Cardiac muscle cell (in vitro differentiated cells and primary cell): ENCODE data around the gene ABCF3. TPM values are rescaled to one million over a fixed set of nuclear protein-coding genes. Genes with fewer than 3 reads are reported as not detected.
A peak's percentile ranks its signal among the peaks of the same experiment; 100 is the strongest.

Experiments used
- DNase-seq, 2 donors: peaks; one replicate each; pipeline versions ENCODE4 v3.0.0 to v3.0.0-alpha.2; 2010 to 2017; ENCODE audit warnings: low read depth in 1 of 2, low spot score in 1 of 2
- H3K27ac ChIP-seq: fragments of 200-600 bp; sonication (generic); 2 replicates; pipeline ENCODE4 v1.5.1; 2016
- H3K27me3 ChIP-seq: fragments of 200-600 bp; sonication (generic); 2 replicates; pipeline ENCODE4 v1.6.0; 2016; ENCODE audit warnings: control low read depth
- H3K36me3 ChIP-seq: fragments of 200-600 bp; sonication (generic); 2 replicates; pipeline ENCODE4 v1.5.1; 2016; ENCODE audit warnings: control low read depth
- H3K4me1 ChIP-seq: fragments of 200-600 bp; sonication (generic); 2 replicates; pipeline ENCODE4 v1.8.1; 2017; ENCODE audit warnings: low read depth, mild to moderate bottlenecking, mixed run types
- H3K4me3 ChIP-seq: fragments of 200-600 bp; sonication (generic); 2 replicates; pipeline ENCODE4 v1.5.1; 2016; ENCODE audit warnings: mild to moderate bottlenecking
- H3K9me3 ChIP-seq: fragments of 200-600 bp; sonication (generic); 2 replicates; pipeline ENCODE4 v1.5.1; 2017; ENCODE audit warnings: low read depth, mild to moderate bottlenecking, control low read depth
- CTCF ChIP-seq: IDR thresholded peaks from 2 replicates; pipeline ENCODE4 v1.5.1; 2012; ENCODE audit warnings: low read depth, mild to moderate bottlenecking, low read length
- polyA plus RNA-seq: library from polyadenylated mRNA; unstranded; fragments of >200 nt; fragmentation: Nextera tagmentation; extraction: Ambion mirVana; gene quantifications from 2 replicates; pipeline ENCODE4 v1.2.1, GENCODE V29; 2016
- total RNA-seq: library from RNA; depleted of rRNA; stranded (reverse); fragments of >200 nt; gene quantifications from 2 replicates; pipeline ENCODE4 v1.2.3, GENCODE V29; 2016

The ABCF3 gene
- total and polyA plus RNA-seq, 2 experiments from 2014 or later: 50.2 to 74.4 TPM

DNA sequence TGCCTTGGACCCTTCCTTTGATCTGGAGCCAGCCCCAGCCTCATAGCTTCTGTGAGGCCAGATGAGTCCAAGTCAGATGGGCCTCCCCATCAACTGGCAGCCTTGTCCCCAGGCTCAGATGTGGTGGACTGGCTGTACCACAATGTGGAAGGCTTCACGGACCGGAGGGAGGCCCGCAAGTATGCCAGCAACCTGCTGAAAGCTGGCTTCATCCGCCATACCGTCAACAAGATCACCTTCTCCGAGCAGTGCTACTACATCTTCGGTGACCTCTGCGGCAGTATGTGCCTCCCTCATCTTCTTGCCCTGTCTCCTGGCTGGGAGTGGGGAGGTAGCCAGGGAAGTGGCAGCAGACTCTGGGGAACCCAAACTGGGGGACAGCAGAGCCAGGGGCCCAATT is 18.2 kb upstream of the ABCF3 start:
- H3K36me3 ChIP-seq: peaks cover 53% of the 10 kb centered on the region
- H3K27me3 ChIP-seq: no peaks in the 10 kb centered on the region
- TF ChIP-seq CTCF: no peak
- no peak overlapping the region for H3K4me3 ChIP-seq
- DNase-seq: no peak
- H3K4me1 ChIP-seq: no peaks in the 10 kb centered on the region
- H3K27ac ChIP-seq: no peak overlapping the region
- H3K9me3 ChIP-seq: no peaks in the 10 kb centered on the region

DNA sequence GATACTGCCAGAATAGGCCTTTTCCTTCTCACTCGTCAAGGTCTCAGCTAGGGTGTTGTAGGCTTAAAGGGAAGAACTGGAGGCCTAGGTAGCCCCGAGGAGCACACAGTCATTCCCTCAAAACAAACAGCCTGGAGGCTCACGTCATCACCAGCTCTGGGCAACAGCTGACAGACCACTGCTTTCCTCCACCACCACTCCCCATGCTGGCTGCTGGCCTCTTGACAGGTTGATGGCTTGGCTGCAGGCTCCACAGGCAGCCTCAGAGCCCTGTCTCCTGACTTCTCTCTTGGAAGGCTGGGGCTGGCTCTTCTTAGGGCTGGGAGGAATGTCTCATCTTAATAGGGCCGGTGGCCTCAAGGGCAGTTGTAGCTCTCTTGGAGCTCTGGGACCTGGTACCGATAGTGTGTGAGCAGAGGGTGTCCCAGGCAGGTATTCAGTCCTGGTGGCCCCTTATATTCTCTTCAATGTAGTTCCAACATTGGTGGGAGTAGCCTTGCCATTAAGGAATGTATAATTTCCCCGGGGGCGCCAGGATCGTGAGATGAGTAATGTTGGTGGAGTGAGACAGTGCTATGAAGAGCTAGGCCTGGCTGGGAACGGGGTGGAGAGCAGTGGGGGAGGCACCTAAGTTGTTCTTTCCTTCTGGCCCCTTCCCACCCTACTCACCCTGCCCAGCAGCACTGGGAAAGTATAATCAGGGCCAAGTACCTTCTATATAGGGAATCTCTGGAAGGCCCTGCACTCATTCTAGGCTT is 17.5 kb upstream of the ABCF3 start:
- Histone ChIP-seq H3K4me1 (no peaks in the 10 kb centered on the region), H3K27me3 (no peaks in the 10 kb centered on the region), H3K4me3 (no peak overlapping the region), H3K36me3 (peaks cover 54% of the 10 kb centered on the region), H3K27ac (no peak overlapping the region), H3K9me3 (no peaks in the 10 kb centered on the region)
- peak in 1 of 2 donors; percentile 76 for DNase-seq
- TF ChIP-seq CTCF: no peak

GRCh38 chr3:184169896-184170875 is 15.8 kb upstream of the ABCF3 start:
- peaks cover 48% of the 10 kb centered on the region for H3K36me3 ChIP-seq
- no peak overlapping the region for H3K4me3 ChIP-seq
- no peak for DNase-seq
- H3K9me3 ChIP-seq: no peaks in the 10 kb centered on the region
- no peaks in the 10 kb centered on the region for H3K4me1 ChIP-seq
- no peaks in the 10 kb centered on the region for H3K27me3 ChIP-seq
- no peak overlapping the region for H3K27ac ChIP-seq
- no peak for TF ChIP-seq CTCF

DNA sequence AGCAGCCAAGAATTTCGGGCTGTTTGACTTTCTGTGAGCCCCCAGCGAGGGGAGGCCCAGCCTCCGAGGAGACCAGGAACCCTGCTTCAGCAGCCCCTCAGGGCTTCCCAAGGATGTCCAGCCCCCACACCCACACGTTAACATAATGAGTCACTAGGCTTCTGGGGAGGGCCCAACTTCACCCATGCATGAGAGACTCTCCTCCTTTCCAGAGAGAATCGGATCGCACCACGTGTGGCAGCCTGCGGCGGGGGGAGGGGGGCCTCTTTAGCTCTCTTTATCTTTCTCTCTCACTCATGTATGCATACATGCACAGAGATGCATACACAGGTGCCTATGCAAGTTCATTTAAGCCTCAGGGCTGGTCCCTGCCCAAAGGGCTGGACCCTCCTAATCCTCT is 14.4 kb upstream of the ABCF3 start:
- TF ChIP-seq CTCF: no peak
- Histone ChIP-seq H3K9me3 (no peaks in the 10 kb centered on the region), H3K27me3 (no peaks in the 10 kb centered on the region), H3K27ac (no peak overlapping the region), H3K36me3 (peaks cover 35% of the 10 kb centered on the region), H3K4me1 (peaks cover 11% of the 10 kb centered on the region), H3K4me3 (no peak overlapping the region)
- peak in 1 of 2 donors; percentile 60 for DNase-seq

GRCh38 chr3:184172681-184173373 is 13.2 kb upstream of the ABCF3 start:
- no peaks in the 10 kb centered on the region for H3K9me3 ChIP-seq
- no peak overlapping the region for H3K4me3 ChIP-seq
- H3K27ac ChIP-seq: peak overlapping the region; percentile 8
- peaks cover 22% of the 10 kb centered on the region for H3K36me3 ChIP-seq
- DNase-seq: peak in 1 of 2 donors; percentile 90
- TF ChIP-seq CTCF: no peak
- peaks cover 21% of the 10 kb centered on the region for H3K4me1 ChIP-seq
- H3K27me3 ChIP-seq: no peaks in the 10 kb centered on the region
